RPMI8226 (cell line): ENCODE measurements around the gene COL18A1.

Experiments
- DNase-seq: peaks from one replicate; pipeline ENCODE4 v3.0.0-alpha.2; 2015

The COL18A1 gene

GRCh38 chr21:45415188-45415942 lies 10.4 kb downstream of the COL18A1 start:
- DNase-seq, result no peak

- no peak for DNase-seq
These were observed 11.1 kb downstream of the COL18A1 start for GRCh38 chr21:45415943-45416611.

GRCh38 chr21:45416620-45417019 lies 11.7 kb downstream of the COL18A1 start:
- DNase-seq, result no peak

- no peak for DNase-seq
These were observed 12.4 kb downstream of the COL18A1 start for GRCh38 chr21:45417256-45417950.

- no peak for DNase-seq
These were observed 13.0 kb downstream of the COL18A1 start for GRCh38 chr21:45417951-45418300.

- no peak for DNase-seq
These were observed 13.5 kb downstream of the COL18A1 start for GRCh38 chr21:45418301-45419071.

- DNase-seq, result no peak
These were observed 14.2 kb downstream of the COL18A1 start for GRCh38 chr21:45419162-45419561.

GRCh38 chr21:45420061-45421041 lies 15.4 kb downstream of the COL18A1 start:
- DNase-seq, result no peak

- DNase-seq, result peak; percentile 82
These were observed 16.3 kb downstream of the COL18A1 start for GRCh38 chr21:45421071-45421845.

GRCh38 chr21:45421846-45422775 lies 17.1 kb downstream of the COL18A1 start:
- no peak for DNase-seq

- no peak for DNase-seq
These were observed 18.4 kb downstream of the COL18A1 start for GRCh38 chr21:45423201-45423955.

GRCh38 chr21:45423968-45424853 lies 19.2 kb downstream of the COL18A1 start:
- DNase-seq, result no peak

GRCh38 chr21:45424854-45425795 lies 20.2 kb downstream of the COL18A1 start:
- DNase-seq, result no peak

- no peak for DNase-seq
These were observed 22.6 kb downstream of the COL18A1 start for GRCh38 chr21:45427331-45428271.

GRCh38 chr21:45428534-45428933 lies 23.6 kb downstream of the COL18A1 start:
- no peak for DNase-seq
